Neutrophil (primary cell): ENCODE results near the gene TIMM13.
"Not testable (repeated sequence)": the region's sequence is repeated elsewhere in the genome, so short reads cannot be mapped to it uniquely, and the experiment has no call there.

ENCODE experiments used
- H3K27ac ChIP-seq: fragments of 200-600 bp; sonication (generic); 2 replicates; pipeline ENCODE4 v1.5.1; 2016; ENCODE audit warnings: mild to moderate bottlenecking, moderate library complexity
- H3K27me3 ChIP-seq: fragments of 200-600 bp; sonication (generic); 2 replicates; pipeline ENCODE4 v1.6.0; 2016; ENCODE audit warnings: mild to moderate bottlenecking
- H3K36me3 ChIP-seq: fragments of 200-600 bp; sonication (generic); 2 replicates; pipeline ENCODE4 v1.5.1; 2017
- H3K4me1 ChIP-seq, 2 experiments: fragments of 200-600 bp in 1 of 2; sonication (generic) in 1 of 2; 1 replicate in 1 of 2; 2 replicates in 1 of 2; pipeline versions ENCODE4 v1.5.1 to v1.6.1; 2013 to 2016; ENCODE audit warnings: low read depth in 1 of 2, low read length in 1 of 2, mild to moderate bottlenecking in 1 of 2, moderate library complexity in 1 of 2; ENCODE audit not compliant: control insufficient read depth in 1 of 2, insufficient read depth in 1 of 2
- H3K4me3 ChIP-seq, 2 experiments: fragments of 200-600 bp in 1 of 2; sonication (generic) in 1 of 2; 1 replicate in 1 of 2; 2 replicates in 1 of 2; pipeline ENCODE4 v1.5.1; 2013 to 2016; ENCODE audit warnings: low read depth in 1 of 2, low read length in 1 of 2, mild to moderate bottlenecking in 1 of 2, moderate library complexity in 1 of 2
- H3K9me3 ChIP-seq: fragments of 200-600 bp; sonication (generic); 2 replicates; pipeline ENCODE4 v1.5.1; 2016
- CTCF ChIP-seq: fragments of 200-600 bp; sonication (generic); IDR thresholded peaks from 2 replicates; pipeline ENCODE4 v1.5.1; 2016; ENCODE audit warnings: antibody characterized with exemption

Gene TIMM13

GRCh38 chr19:2398735-2399305 lies 28.6 kb downstream of the TIMM13 start:
- H3K36me3 ChIP-seq: no peaks in the 10 kb centered on the region
- H3K4me1 ChIP-seq: peaks cover 14 to 18% of the 10 kb centered on the region in 2 experiments
- no peaks in the 10 kb centered on the region for H3K27me3 ChIP-seq
- H3K27ac ChIP-seq: no peak overlapping the region
- no peaks in the 10 kb centered on the region for H3K9me3 ChIP-seq
- H3K4me3 ChIP-seq: no peak overlapping the region
- TF ChIP-seq CTCF: no peak

GRCh38 chr19:2397173-2397572 lies 30.2 kb downstream of the TIMM13 start:
- H3K27ac ChIP-seq, H3K4me3 ChIP-seq, H3K9me3 ChIP-seq: not testable (repeated sequence)

GRCh38 chr19:2395293-2395829 lies 32.0 kb downstream of the TIMM13 start:
- not testable (repeated sequence) for H3K27me3 ChIP-seq, H3K27ac ChIP-seq, H3K36me3 ChIP-seq, H3K4me3 ChIP-seq, H3K9me3 ChIP-seq
- H3K4me1 ChIP-seq: peaks cover 19 to 26% of the 10 kb centered on the region in 2 experiments

More at GRCh38 chr19:2397173-2397572, 30.2 kb downstream of the TIMM13 start:
- not testable (repeated sequence) for H3K27me3 ChIP-seq, H3K36me3 ChIP-seq
- peaks cover 19 to 22% of the 10 kb centered on the region in 2 experiments for H3K4me1 ChIP-seq

GRCh38 chr19:2394442-2395292 lies 32.7 kb downstream of the TIMM13 start:
- no peaks in the 10 kb centered on the region for H3K36me3 ChIP-seq
- no peaks in the 10 kb centered on the region for H3K27me3 ChIP-seq
- peak overlapping the region; percentile 76 for H3K27ac ChIP-seq
- H3K4me1 ChIP-seq: peaks cover 19 to 26% of the 10 kb centered on the region in 2 experiments
- no peak for TF ChIP-seq CTCF
- H3K9me3 ChIP-seq: no peaks in the 10 kb centered on the region
- peak overlapping the region; percentile 56 to 64 for H3K4me3 ChIP-seq

- H3K4me1 ChIP-seq: peaks cover 19 to 26% of the 10 kb centered on the region in 2 experiments
- no peak for TF ChIP-seq CTCF
- no peaks in the 10 kb centered on the region for H3K27me3 ChIP-seq
- H3K27ac ChIP-seq: peak overlapping the region; percentile 76
- H3K36me3 ChIP-seq: no peaks in the 10 kb centered on the region
- no peaks in the 10 kb centered on the region for H3K9me3 ChIP-seq
- peak overlapping the region; percentile 56 to 64 for H3K4me3 ChIP-seq
These were observed 33.3 kb downstream of the TIMM13 start for GRCh38 chr19:2394054-2394441.

GRCh38 chr19:2392899-2393298 lies 34.5 kb downstream of the TIMM13 start:
- H3K4me1 ChIP-seq: peaks cover 19 to 26% of the 10 kb centered on the region in 2 experiments
- not testable (repeated sequence) for H3K36me3 ChIP-seq, H3K27me3 ChIP-seq, H3K9me3 ChIP-seq, H3K4me3 ChIP-seq, H3K27ac ChIP-seq

- Histone ChIP-seq H3K27me3 (no peaks in the 10 kb centered on the region), H3K27ac (no peak overlapping the region), H3K36me3 (no peaks in the 10 kb centered on the region), H3K4me3 (no peak overlapping the region), H3K4me1 (peaks cover 19 to 26% of the 10 kb centered on the region in 2 experiments), H3K9me3 (no peaks in the 10 kb centered on the region)
- no peak for TF ChIP-seq CTCF
These were observed 35.0 kb downstream of the TIMM13 start for GRCh38 chr19:2392366-2392765.
